Left hindlimb (tissue), 1 donor: ENCODE measurements around the gene RPP21.

Experiments
- DNase-seq: peaks from one replicate; pipeline ENCODE4 v3.0.0-alpha.2; 2018

RPP21 gene

GRCh38 chr6:30344868-30345671, at the start of gene RPP21:
Gene RPP21, plus strand, starts transcription at chr6:30345156. Its CDS starts 16 bp downstream, at chr6:30345172.
- DNase-seq = peak; percentile 89

DNA sequence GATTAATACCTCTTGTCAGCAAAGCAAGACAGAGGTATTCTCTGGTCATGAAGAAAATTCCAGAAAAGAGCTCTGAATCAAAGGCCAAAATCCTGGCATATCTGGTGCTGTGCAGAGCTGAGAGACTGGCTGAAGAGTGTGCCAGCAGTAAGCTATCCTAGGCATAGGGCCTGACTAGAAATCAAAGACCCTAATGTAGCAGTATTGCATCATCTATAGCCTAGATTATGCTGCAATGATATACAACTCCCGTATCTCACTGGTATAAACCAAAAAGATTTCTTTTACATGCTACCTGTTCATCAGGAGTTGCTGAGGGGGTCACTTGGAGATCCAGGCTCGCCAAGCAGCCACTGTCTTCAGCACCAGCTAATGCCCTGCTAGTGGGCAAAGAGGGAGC, 49.1 kb upstream of the RPP21 start:
- DNase-seq = no peak

DNA sequence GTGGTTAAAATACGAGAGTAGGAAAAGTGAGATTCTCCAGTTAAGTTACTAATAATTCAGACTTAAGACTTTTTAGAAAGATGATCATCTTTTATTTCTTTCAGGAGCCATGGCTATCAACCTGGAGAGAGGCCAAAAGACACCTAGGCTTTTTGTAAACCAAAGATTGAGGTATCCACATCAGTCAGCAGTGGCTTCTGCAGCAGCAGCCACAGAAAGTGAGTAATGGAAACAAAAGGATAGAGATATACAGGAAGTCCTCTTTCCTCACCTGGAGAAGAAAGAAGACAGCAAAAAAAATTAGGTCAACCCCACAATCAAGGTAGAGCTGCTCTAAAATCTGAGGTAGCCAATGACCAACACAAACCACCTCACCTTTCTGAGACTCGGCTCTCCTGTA, 41.0 kb upstream of the RPP21 start:
- DNase-seq = no peak

GRCh38 chr6:30311101-30311500, 33.9 kb upstream of the RPP21 start:
- no peak for DNase-seq

- DNase-seq = no peak
Measured at GRCh38 chr6:30311671-30312070, 33.3 kb upstream of the RPP21 start.

- DNase-seq = no peak
Measured at GRCh38 chr6:30312266-30312665, 32.7 kb upstream of the RPP21 start.

DNA sequence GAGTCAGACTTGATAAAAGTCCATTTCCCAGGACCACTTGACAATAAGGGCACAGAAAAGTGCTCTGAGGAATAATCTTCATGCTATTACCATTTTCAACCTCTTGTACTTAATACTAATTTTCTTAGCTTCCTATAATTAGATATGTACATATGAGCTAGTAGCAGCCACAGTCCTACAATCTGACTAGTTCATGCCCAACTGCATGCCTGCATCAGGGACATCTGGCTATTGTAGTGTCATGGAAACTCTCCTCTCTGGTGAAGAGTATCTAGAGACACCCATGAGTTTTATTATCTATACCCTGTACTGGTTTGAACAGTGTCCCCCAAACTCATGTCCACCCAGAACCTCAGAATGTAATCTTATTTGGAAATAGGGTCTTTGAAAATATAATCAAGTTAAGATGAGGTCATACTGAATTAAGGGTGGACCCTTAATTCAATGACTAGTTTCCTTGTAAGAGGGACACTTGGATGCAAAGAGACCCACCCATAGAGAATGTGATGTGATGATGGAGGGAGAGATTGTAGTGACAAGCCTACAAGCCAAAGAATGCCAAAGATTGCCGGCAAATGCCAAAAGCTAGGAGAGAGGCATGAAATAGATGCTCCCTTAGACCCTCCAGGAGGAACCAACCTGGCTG, 32.2 kb upstream of the RPP21 start:
- no peak for DNase-seq

- DNase-seq = no peak
Measured at GRCh38 chr6:30315156-30315555, 29.8 kb upstream of the RPP21 start.

DNA sequence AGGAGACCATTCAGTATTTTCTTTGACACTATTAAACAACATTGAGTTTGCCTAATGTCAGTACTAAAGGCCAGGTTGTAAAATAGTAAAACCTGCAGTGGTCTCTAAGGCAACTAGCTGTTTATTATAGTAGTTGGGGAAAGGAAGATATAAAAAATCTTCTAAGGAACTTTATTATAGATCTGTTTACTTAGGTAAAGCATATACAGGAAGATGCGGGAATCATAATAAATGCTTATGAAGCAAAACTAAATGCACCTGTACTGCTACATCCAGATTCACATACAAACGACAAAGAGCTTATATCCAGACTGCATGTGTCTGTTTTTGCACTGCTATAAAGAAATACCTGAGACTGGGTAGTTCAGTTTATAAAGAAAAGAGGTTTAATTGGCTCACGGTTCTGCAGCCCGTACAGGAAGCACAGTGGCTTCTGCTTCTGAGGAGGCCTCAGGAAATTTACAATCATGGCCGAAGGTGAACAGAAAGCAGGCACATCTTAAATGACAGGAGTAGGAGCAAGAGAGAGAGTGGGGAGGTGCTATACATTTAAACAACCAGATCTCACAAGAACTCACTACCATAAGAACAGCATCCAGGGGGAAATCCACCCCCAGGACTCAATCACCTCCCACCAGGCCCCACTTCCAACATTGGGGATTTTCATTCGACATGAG, 26.9 kb upstream of the RPP21 start:
- no peak for DNase-seq

- no peak for DNase-seq
Measured at GRCh38 chr6:30319146-30319835, 25.7 kb upstream of the RPP21 start.

- DNase-seq = no peak
Measured at GRCh38 chr6:30321692-30322388, 23.1 kb upstream of the RPP21 start.

GRCh38 chr6:30322527-30323501, 22.1 kb upstream of the RPP21 start:
- no peak for DNase-seq

DNA sequence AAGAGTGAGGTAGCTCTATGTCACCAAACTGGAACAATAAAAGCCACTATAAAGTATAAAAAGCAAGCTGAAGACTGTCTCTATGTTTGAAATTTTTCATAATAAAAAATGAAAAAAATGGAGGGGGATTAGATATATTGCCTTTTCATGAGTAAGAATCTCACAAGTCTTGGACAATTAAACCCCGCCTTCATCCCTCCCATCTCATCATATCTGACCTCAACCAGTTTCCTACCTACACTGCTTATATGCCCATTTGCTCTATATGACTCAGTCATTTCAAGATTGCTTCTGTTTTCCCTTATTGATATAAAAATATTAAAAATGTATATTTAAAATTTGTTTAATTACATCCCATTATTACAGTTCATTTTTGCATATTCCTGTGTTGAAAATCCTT, 21.1 kb upstream of the RPP21 start:
- DNase-seq = no peak

DNA sequence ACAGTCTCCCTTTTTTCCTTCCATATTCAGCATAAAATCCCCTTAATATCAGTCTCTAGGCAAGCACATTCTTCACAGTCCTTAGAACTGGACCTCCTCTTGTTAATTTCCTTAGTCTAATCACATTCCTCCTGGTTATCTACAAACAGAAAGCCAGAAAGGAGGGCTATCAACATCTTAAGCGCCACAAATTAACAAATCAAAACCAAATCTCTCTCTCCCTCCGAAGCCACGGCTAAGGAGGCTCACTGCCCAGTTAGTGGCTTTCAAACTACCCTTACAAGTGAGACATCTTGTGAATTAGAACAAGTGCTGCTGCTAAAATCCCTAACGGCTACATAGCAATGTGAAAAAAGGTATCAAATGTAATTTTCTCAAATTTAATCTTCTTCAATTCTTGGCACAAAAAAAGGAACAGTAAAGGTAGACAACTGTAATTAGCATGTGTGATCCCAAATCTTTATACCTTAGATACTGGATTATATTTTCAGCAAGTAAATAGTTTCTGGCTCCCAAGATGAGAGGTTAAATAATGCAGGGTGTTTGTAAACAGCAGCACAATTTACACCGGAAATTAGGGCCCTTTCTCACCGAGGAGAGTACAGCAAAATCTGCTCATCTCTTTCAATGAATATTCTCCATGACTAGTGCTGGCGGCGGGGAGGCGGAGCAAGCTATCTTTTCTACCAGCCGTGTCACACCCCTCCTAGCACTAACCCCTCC, 19.6 kb upstream of the RPP21 start:
- DNase-seq = no peak

GRCh38 chr6:30325873-30326525, 19.0 kb upstream of the RPP21 start:
- peak; percentile 54 for DNase-seq

- peak; percentile 92 for DNase-seq
Measured at GRCh38 chr6:30326526-30327231, 18.3 kb upstream of the RPP21 start, which contains the start of gene TRIM39. Gene TRIM39, plus strand, starts transcription at chr6:30326927. Its CDS starts 2,391 bp downstream, at chr6:30329318.

DNA sequence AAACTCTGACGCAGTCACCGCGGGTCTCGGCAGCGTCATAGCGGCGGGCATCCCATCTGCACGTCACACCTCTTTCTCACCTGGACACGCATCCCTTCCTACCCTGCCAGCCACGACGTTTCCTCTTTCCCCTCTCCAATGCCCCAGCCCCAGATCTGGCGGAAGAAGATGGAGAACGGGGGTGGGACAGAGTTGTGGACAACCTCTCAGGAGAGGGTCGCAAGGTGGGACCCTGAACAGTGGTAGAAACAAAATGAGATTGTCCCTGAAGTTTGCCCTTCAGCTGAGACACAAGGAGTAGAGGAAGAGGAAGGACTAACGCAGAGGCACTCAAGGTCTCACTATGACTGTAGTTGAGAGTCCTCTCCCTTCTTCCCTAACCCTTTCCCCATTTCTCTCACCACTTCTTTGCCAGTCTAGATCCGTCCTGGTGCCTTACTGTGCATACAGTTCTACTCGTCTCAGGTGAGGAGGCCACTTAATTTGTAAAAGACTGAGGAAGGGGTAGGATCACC, 17.7 kb upstream of the RPP21 start:
- no peak for DNase-seq

DNA sequence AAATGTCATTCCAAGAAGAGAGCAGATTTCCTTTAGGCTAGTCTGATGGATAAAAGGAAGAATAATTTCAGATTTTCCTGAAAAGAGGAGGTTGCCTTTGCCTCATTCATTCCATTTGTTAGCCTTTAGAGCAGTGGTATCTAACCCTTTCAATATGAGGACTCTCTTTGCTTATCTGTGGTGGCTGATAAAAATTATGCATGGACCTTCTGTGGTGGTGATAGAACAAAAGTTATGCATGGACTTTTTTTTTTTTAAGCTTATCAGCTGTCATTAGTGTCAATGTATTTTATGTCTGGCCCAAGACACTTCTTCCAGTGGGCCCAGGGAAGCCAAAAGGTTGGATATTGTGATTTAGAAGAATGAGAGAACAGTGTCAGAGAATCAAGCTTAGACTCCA, 16.6 kb upstream of the RPP21 start:
- no peak for DNase-seq

GRCh38 chr6:30329331-30329730, 15.6 kb upstream of the RPP21 start:
- no peak for DNase-seq
